Upper lobe of left lung (tissue), 6 donors: ENCODE measurements around the gene C2orf81. TPM values are rescaled to one million over a fixed set of nuclear protein-coding genes. Genes with fewer than 3 reads are reported as not detected.
"Not testable (repeated sequence)": the region's sequence is repeated elsewhere in the genome, so short reads cannot be mapped to it uniquely, and the experiment has no call there.

ENCODE experiments used
- ATAC-seq, 2 donors: fragments of 200-7000 bp; cut with Tn5 transposase; one replicate each; pipeline ENCODE4 v1.9.1; 2022; ENCODE audit warnings: mild to moderate bottlenecking in 2 of 2, moderate library complexity in 2 of 2; ENCODE audit not compliant: low FRiP score in 2 of 2
- DNase-seq, 2 donors: peaks; one replicate each; pipeline ENCODE4 v3.0.0-alpha.2; 2019 to 2020
- H3K27ac ChIP-seq, 4 donors: fragments of 200-600 bp; sonication (generic); one replicate each; pipeline ENCODE4 v1.5.1; 2016 to 2019
- H3K27me3 ChIP-seq, 4 donors: fragments of 200-600 bp; sonication (generic); one replicate each; pipeline ENCODE4 v1.5.1; 2017 to 2019
- H3K36me3 ChIP-seq, 4 donors: fragments of 200-600 bp; sonication (generic); one replicate each; pipeline ENCODE4 v1.5.1; 2016 to 2019
- H3K4me1 ChIP-seq, 4 donors: fragments of 200-600 bp; sonication (generic); one replicate each; pipeline ENCODE4 v1.5.1; 2018 to 2019
- H3K4me3 ChIP-seq, 4 donors: fragments of 200-600 bp; sonication (generic); one replicate each; pipeline ENCODE4 v1.5.1; 2017 to 2019; ENCODE audit warnings: mild to moderate bottlenecking in 2 of 4, moderate library complexity in 1 of 4
- H3K9me3 ChIP-seq, 4 donors: fragments of 200-600 bp; sonication (generic); one replicate each; pipeline ENCODE4 v1.5.1; 2018 to 2019
- CTCF ChIP-seq, 6 experiments: fragments of 450-650 bp in 4 of 6; fragments of 200-600 bp in 2 of 6; sonication (generic) in 2 of 6; IDR thresholded peaks; one replicate each; pipeline ENCODE4 v1.5.1; 2016 to 2019; ENCODE audit warnings: antibody characterized with exemption in 6 of 6
- EP300 ChIP-seq, 4 donors: sonication (generic); formaldehyde crosslinking; IDR thresholded peaks; one replicate each; pipeline ENCODE4 v1.5.1; 2017; ENCODE audit warnings: antibody characterized with exemption in 4 of 4, control low read depth in 2 of 4
- POLR2A ChIP-seq, 4 donors: fragments of 450-650 bp; IDR thresholded peaks; one replicate each; pipeline ENCODE4 v1.5.1; 2016 to 2017; ENCODE audit warnings: antibody characterized with exemption in 4 of 4, mild to moderate bottlenecking in 2 of 4
- POLR2AphosphoS5 ChIP-seq, 2 donors: sonication (generic); formaldehyde crosslinking; IDR thresholded peaks; one replicate each; pipeline ENCODE4 v1.5.1; 2017; ENCODE audit warnings: antibody characterized with exemption in 2 of 2
- WGBS, 2 donors: methylation state at CpG; one replicate each; pipeline ENCODE4 v1.1.5; 2017 to 2018; 5-methylcytosine and 5-hydroxymethylcytosine counted together
- total RNA-seq, 6 donors: library from RNA; depleted of rRNA in 4 of 6; stranded (reverse); fragments of >200 nt in 4 of 6; gene quantifications; one replicate each; pipeline versions ENCODE4 v1.1.0 to v1.2.1, GENCODE V29; 2016 to 2021
- donor health status: DM: no; HTN: no; CAD: no; lungs with moderate emphysema.
- donor health status: DM: no; HTN: yes; CAD: no; lungs with severe emphysema.

C2orf81 gene
- total RNA-seq, result 10 to 100 TPM in 2 of 6 donors, 1 to 10 TPM in 4; 2.6 to 12.3 (median 5.7) TPM

DNA sequence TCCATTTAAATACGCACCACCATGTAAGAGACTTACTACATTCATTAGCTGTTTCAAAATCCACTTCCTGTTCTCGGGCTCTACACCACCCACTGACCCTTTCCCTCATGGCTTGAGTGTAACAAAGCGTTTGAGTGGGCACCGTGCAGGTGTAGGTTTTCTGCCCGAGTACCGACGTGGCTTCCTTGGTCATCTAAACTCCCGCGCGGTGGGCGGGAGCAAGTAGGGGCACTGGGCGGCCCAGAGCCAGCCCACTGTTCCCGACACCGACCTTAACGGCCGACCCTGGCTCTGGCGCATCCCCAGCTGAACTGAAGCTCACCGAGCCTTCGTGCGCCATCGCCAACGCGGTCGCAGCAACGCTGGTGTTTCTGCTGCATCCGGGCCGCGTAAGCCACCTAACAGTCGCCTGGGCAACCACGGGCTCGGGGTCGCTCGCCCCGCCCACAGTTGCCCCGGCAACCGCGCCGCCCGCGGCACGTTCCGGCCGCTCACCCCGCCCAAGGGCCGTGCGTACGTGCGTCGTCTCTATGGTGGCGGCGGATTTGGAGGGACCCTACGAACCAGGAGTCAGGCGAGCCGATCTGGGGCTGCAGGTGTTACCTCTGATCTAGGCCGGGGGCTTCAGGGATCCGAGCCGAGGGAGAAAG, at the start of gene C2orf81, which contains the start of gene WDR54:
Gene C2orf81, minus strand, starts transcription at position 399 of the 650 bp plus-strand sequence. Its CDS starts 59 bp downstream, at position 340.
Gene WDR54, plus strand, starts transcription at position 510 of the 650 bp plus-strand sequence. CDS start 424 bp downstream, outside the sequence.
- DNase-seq (peak; percentile 90 to 99), ATAC-seq (peak; percentile 93 to 98)
- TF ChIP-seq POLR2A (IDR thresholded peaks at IDR 0.05) (peak in 3 of 4 donors; percentile 24 to 64 (median 28)), POLR2AphosphoS5 (IDR thresholded peaks at IDR 0.05) (peak; percentile 39 to 55), CTCF (IDR thresholded peaks at IDR 0.05) (no peak)
- Histone ChIP-seq H3K9me3 (no peaks in the 10 kb centered on the region), H3K27ac (peak within 1 kb of the TSS; percentile 37 to 65 (median 52)), H3K4me1 (peaks cover 6 to 15% (median 12%) of the 10 kb centered on the region in 4 donors), H3K27me3 (no peaks in the 10 kb centered on the region), H3K4me3 (peak within 1 kb of the TSS; percentile 65 to 89 (median 73)), H3K36me3 (peaks cover 0 to 14% (median 5%) of the 10 kb centered on the region in 4 donors)
- WGBS, 2 donors, result 1% methylated on average over 33 to 44 of the region's 57 CpGs

DNA sequence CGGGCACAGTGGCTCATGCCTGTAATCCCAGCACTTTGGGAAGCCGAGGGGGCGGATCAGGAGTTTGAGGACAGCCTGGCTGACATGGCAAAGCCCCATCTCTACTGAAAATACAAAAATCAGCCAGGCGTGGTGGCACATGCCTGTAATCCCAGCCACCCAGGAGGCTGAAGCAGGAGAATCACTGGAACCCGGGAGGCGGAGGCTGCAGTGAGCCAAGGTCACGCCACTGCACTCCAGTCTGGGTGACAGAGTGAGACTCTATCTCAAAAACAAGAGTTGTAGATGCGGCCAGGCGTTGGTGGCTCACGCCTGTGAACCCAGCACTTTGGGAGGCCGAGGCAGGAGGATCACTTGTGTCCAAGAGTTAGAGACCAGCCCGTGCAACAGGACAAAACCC, 49.3 kb upstream of the C2orf81 start:
- Histone ChIP-seq H3K4me1 (peaks cover 18 to 26% (median 23%) of the 10 kb centered on the region in 4 donors), H3K36me3 (peaks cover 0 to 17% (median 11%) of the 10 kb centered on the region in 4 donors)
- WGBS, 2 donors, result 95 to 96% methylated on average over 12 of the region's 12 CpGs
- H3K27ac ChIP-seq, ATAC-seq, H3K9me3 ChIP-seq, H3K27me3 ChIP-seq, H3K4me3 ChIP-seq: not testable (repeated sequence)
- DNase-seq, result peak in 1 of 2 donors; percentile 25

DNA sequence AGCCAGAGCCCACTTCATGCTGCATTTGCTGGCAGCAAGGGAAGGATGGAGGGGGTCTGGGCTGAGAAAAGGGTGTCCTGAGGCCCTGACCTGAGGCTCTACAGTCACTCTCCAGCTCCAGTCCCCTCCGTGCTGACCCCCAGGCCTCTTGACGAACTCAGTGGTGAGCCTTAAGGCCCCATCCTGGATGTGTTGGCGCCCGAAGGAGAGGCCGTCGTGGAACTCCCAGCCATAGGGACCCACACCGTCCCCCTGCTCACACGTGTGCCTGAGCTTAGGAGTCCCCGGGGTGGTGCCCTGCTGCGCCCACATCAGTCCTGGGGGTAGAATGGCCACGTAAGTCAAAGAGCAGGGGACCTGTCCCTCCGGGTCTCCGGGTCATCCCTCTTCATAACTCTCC, 43.0 kb upstream of the C2orf81 start:
- 3 to 6% methylated on average over 9 to 13 of the region's 13 CpGs for WGBS, 2 donors
- Histone ChIP-seq H3K36me3 (peaks cover 0 to 26% (median 12%) of the 10 kb centered on the region in 4 donors), H3K27me3 (no peaks in the 10 kb centered on the region), H3K9me3 (no peaks in the 10 kb centered on the region), H3K27ac (peak overlapping the region; percentile 71 to 91 (median 84)), H3K4me1 (peaks cover 15 to 29% (median 19%) of the 10 kb centered on the region in 4 donors), H3K4me3 (peak overlapping the region; percentile 70 to 99 (median 86))
- DNase-seq (no peak), ATAC-seq (peak in 1 of 2 donors; percentile 1)
- TF ChIP-seq EP300 (IDR thresholded peaks at IDR 0.05) (no peak), POLR2AphosphoS5 (IDR thresholded peaks at IDR 0.05) (no peak), POLR2A (IDR thresholded peaks at IDR 0.05) (no peak)

DNA sequence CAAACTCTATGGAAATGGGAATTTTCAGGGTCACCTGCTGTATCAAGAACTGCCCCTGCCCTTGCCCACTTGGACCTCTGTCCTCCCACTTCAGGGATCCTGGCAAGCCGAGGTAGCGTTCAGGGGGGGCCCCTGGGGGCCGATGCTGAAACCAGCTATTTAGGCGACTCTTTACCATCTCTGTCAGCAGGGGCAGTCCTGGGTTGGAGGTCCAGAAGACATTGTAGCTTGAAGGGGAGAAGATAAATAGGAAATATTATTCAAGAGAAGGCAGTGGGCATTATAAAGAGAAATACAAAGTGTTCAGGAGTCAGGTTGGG, 41.3 kb upstream of the C2orf81 start:
- WGBS, 2 donors, result 75 to 85% methylated on average over 4 of the region's 4 CpGs
- no peaks in the 10 kb centered on the region for H3K27me3 ChIP-seq

GRCh38 chr2:74462054-74462785, 40.8 kb upstream of the C2orf81 start:
- no peak overlapping the region for H3K4me3 ChIP-seq
- no peak for ATAC-seq
- peaks cover 0 to 26% (median 12%) of the 10 kb centered on the region in 4 donors for H3K36me3 ChIP-seq
- H3K4me1 ChIP-seq, result peaks cover 26 to 43% (median 29%) of the 10 kb centered on the region in 4 donors
- H3K9me3 ChIP-seq, result no peaks in the 10 kb centered on the region
- no peak overlapping the region for H3K27ac ChIP-seq
- no peaks in the 10 kb centered on the region for H3K27me3 ChIP-seq
- TF ChIP-seq CTCF (IDR thresholded peaks at IDR 0.05) (no peak), POLR2AphosphoS5 (IDR thresholded peaks at IDR 0.05) (no peak), EP300 (IDR thresholded peaks at IDR 0.05) (no peak), POLR2A (IDR thresholded peaks at IDR 0.05) (no peak)
- 87 to 90% methylated on average over 15 to 20 of the region's 20 CpGs for WGBS, 2 donors
- DNase-seq, result no peak

More for the DNA sequence above, 41.3 kb upstream of the C2orf81 start:
- DNase-seq, result no peak
- Histone ChIP-seq H3K27ac (no peak overlapping the region), H3K4me1 (peaks cover 24 to 37% (median 27%) of the 10 kb centered on the region in 4 donors), H3K36me3 (peaks cover 0 to 26% (median 12%) of the 10 kb centered on the region in 4 donors), H3K4me3 (no peak overlapping the region), H3K9me3 (no peaks in the 10 kb centered on the region)
- no peak for ATAC-seq
- TF ChIP-seq POLR2AphosphoS5 (IDR thresholded peaks at IDR 0.05), result no peak
- no peak for TF ChIP-seq EP300 (IDR thresholded peaks at IDR 0.05)
- TF ChIP-seq POLR2A (IDR thresholded peaks at IDR 0.05), result no peak
- no peak for TF ChIP-seq CTCF (IDR thresholded peaks at IDR 0.05)
